Measurements from ENCODE around the gene KIF26A.

KIF26A gene

GRCh38 chr14:104157016-104157928 lies 18.9 kb downstream of the KIF26A start:
- Histone ChIP-seq H3K4me1 (ENCODE audit: low read length) (no peaks in the 10 kb centered on the region), H3K9me3 (replicated peaks; ENCODE audit: insufficient read depth, low read length) (no peaks in the 10 kb centered on the region), H4K20me1 (ENCODE audit: insufficient read depth, low read length) (no peaks in the 10 kb centered on the region), H3K9me2 (replicated peaks; ENCODE audit: insufficient read depth, low read length) (no peaks in the 10 kb centered on the region), H3K9ac (ENCODE audit: low read length) (no peak overlapping the region), H3K79me2 (ENCODE audit: low read length) (no peaks in the 10 kb centered on the region), H3K4me3 (ENCODE audit: low read length) (no peak overlapping the region), H3F3A (ENCODE audit: insufficient read depth, low read length) (no peaks in the 10 kb centered on the region), H3K36me3 (replicated peaks; ENCODE audit: insufficient read depth, low read length) (no peaks in the 10 kb centered on the region), H2AFZ (ENCODE audit: low read length) (no peak overlapping the region), H3K27ac (ENCODE audit: low read length) (no peak overlapping the region), H3K4me2 (ENCODE audit: low read depth, low read length) (no peak overlapping the region), H3K27me3 (replicated peaks; ENCODE audit: insufficient read depth, low read length) (peaks cover 5% of the 10 kb centered on the region; the same call in 1 of the 2 replicates)
- TF ChIP-seq EZH2 (optimal IDR thresholded peaks at IDR 0.05; ENCODE audit: low read depth, low read length) (no peak), EZH2phosphoT487 (IDR thresholded peaks at IDR 0.05; ENCODE audit: low read length) (no peak), CTCF (IDR thresholded peaks at IDR 0.05; ENCODE audit: low read length) (no peak)
- DNase-seq, result no peak

- H3K36me3 ChIP-seq (replicated peaks; ENCODE audit: insufficient read depth, low read length), result no peaks in the 10 kb centered on the region
- no peak overlapping the region for H3K4me3 ChIP-seq (ENCODE audit: low read length)
- no peaks in the 10 kb centered on the region for H3F3A ChIP-seq (ENCODE audit: insufficient read depth, low read length)
- H3K4me1 ChIP-seq (ENCODE audit: low read length), result no peaks in the 10 kb centered on the region
- H3K9ac ChIP-seq (ENCODE audit: low read length), result no peak overlapping the region
- H3K27ac ChIP-seq (ENCODE audit: low read length), result no peak overlapping the region
- TF ChIP-seq CTCF (IDR thresholded peaks at IDR 0.05; ENCODE audit: low read length) (no peak), EZH2phosphoT487 (IDR thresholded peaks at IDR 0.05; ENCODE audit: low read length) (no peak), EZH2 (optimal IDR thresholded peaks at IDR 0.05; ENCODE audit: low read depth, low read length) (no peak)
- no peak overlapping the region for H2AFZ ChIP-seq (ENCODE audit: low read length)
- DNase-seq, result no peak
- no peaks in the 10 kb centered on the region for H3K9me3 ChIP-seq (replicated peaks; ENCODE audit: insufficient read depth, low read length)
- no peaks in the 10 kb centered on the region for H4K20me1 ChIP-seq (ENCODE audit: insufficient read depth, low read length)
- no peaks in the 10 kb centered on the region for H3K79me2 ChIP-seq (ENCODE audit: low read length)
- H3K9me2 ChIP-seq (replicated peaks; ENCODE audit: insufficient read depth, low read length), result no peaks in the 10 kb centered on the region
- no peak overlapping the region for H3K4me2 ChIP-seq (ENCODE audit: low read depth, low read length)
- peaks cover 5% of the 10 kb centered on the region; the same call in 1 of the 2 replicates for H3K27me3 ChIP-seq (replicated peaks; ENCODE audit: insufficient read depth, low read length)
These were observed 20.7 kb downstream of the KIF26A start for GRCh38 chr14:104158827-104159798.

- H3K9ac ChIP-seq (ENCODE audit: low read length), result no peak overlapping the region
- no peak overlapping the region for H3K27ac ChIP-seq (ENCODE audit: low read length)
- no peak for DNase-seq
- H3K4me1 ChIP-seq (ENCODE audit: low read length), result no peaks in the 10 kb centered on the region
- no peak overlapping the region for H3K4me3 ChIP-seq (ENCODE audit: low read length)
- no peak overlapping the region for H3K4me2 ChIP-seq (ENCODE audit: low read depth, low read length)
- no peaks in the 10 kb centered on the region for H3K9me3 ChIP-seq (replicated peaks; ENCODE audit: insufficient read depth, low read length)
- no peaks in the 10 kb centered on the region for H3K36me3 ChIP-seq (replicated peaks; ENCODE audit: insufficient read depth, low read length)
- no peaks in the 10 kb centered on the region for H4K20me1 ChIP-seq (ENCODE audit: insufficient read depth, low read length)
- H3K9me2 ChIP-seq (replicated peaks; ENCODE audit: insufficient read depth, low read length), result no peaks in the 10 kb centered on the region
- H3F3A ChIP-seq (ENCODE audit: insufficient read depth, low read length), result no peaks in the 10 kb centered on the region
- no peaks in the 10 kb centered on the region for H3K79me2 ChIP-seq (ENCODE audit: low read length)
- peaks cover 5% of the 10 kb centered on the region; the same call in 1 of the 2 replicates for H3K27me3 ChIP-seq (replicated peaks; ENCODE audit: insufficient read depth, low read length)
- H2AFZ ChIP-seq (ENCODE audit: low read length), result no peak overlapping the region
- no peak for TF ChIP-seq EZH2phosphoT487 (IDR thresholded peaks at IDR 0.05; ENCODE audit: low read length)
- TF ChIP-seq EZH2 (optimal IDR thresholded peaks at IDR 0.05; ENCODE audit: low read depth, low read length), result no peak
- TF ChIP-seq CTCF (IDR thresholded peaks at IDR 0.05; ENCODE audit: low read length), result no peak
These were observed 21.6 kb downstream of the KIF26A start for GRCh38 chr14:104159990-104160389.
